ENCODE measurements around the gene FAM53A. TPM values are rescaled to one million over a fixed set of nuclear protein-coding genes. Genes with fewer than 3 reads are reported as not detected.

FAM53A gene
- total and polyA plus RNA-seq, 2 experiments from 2014 or later: 7.1 to 11.8 TPM

- DNase-seq (ENCODE audit: low read depth in 1 of 2, low spot score in 1 of 2): no peak
Measured at GRCh38 chr4:1669270-1669669, 14.8 kb downstream of the FAM53A start.

GRCh38 chr4:1668488-1668840, 15.6 kb downstream of the FAM53A start:
- Histone ChIP-seq H3K27ac (no peak overlapping the region), H3K36me3 (no peaks in the 10 kb centered on the region), H3K4me1 (ENCODE audit: low read depth) (no peaks in the 10 kb centered on the region), H3K4me3 (no peak overlapping the region), H3K9me3 (ENCODE audit: low read depth) (no peaks in the 10 kb centered on the region), H3K27me3 (no peaks in the 10 kb centered on the region)
- no peak for DNase-seq (ENCODE audit: low read depth in 1 of 2, low spot score in 1 of 2)
- no peak for TF ChIP-seq CTCF (IDR thresholded peaks at IDR 0.05; ENCODE audit: low read depth, low read length)

More at GRCh38 chr4:1669270-1669669, 14.8 kb downstream of the FAM53A start:
- Histone ChIP-seq H3K4me1 (ENCODE audit: low read depth) (no peaks in the 10 kb centered on the region), H3K9me3 (ENCODE audit: low read depth) (no peaks in the 10 kb centered on the region), H3K36me3 (no peaks in the 10 kb centered on the region), H3K27ac (no peak overlapping the region), H3K27me3 (no peaks in the 10 kb centered on the region), H3K4me3 (no peak overlapping the region)
- TF ChIP-seq CTCF (IDR thresholded peaks at IDR 0.05; ENCODE audit: low read depth, low read length): no peak

GRCh38 chr4:1667273-1667672, 16.8 kb downstream of the FAM53A start:
- no peak overlapping the region for H3K4me3 ChIP-seq
- no peaks in the 10 kb centered on the region for H3K4me1 ChIP-seq (ENCODE audit: low read depth)
- no peak for DNase-seq (ENCODE audit: low read depth in 1 of 2, low spot score in 1 of 2)
- H3K36me3 ChIP-seq: no peaks in the 10 kb centered on the region
- H3K27me3 ChIP-seq: no peaks in the 10 kb centered on the region
- no peak overlapping the region for H3K27ac ChIP-seq
- TF ChIP-seq CTCF (IDR thresholded peaks at IDR 0.05; ENCODE audit: low read depth, low read length): no peak
- no peaks in the 10 kb centered on the region for H3K9me3 ChIP-seq (ENCODE audit: low read depth)

- Histone ChIP-seq H3K36me3 (no peaks in the 10 kb centered on the region), H3K9me3 (ENCODE audit: low read depth) (no peaks in the 10 kb centered on the region), H3K27me3 (no peaks in the 10 kb centered on the region), H3K27ac (no peak overlapping the region), H3K4me1 (ENCODE audit: low read depth) (no peaks in the 10 kb centered on the region), H3K4me3 (no peak overlapping the region)
- no peak for TF ChIP-seq CTCF (IDR thresholded peaks at IDR 0.05; ENCODE audit: low read depth, low read length)
- DNase-seq (ENCODE audit: low read depth in 1 of 2, low spot score in 1 of 2): no peak
Measured at GRCh38 chr4:1666391-1666790, 17.7 kb downstream of the FAM53A start.

- no peak for TF ChIP-seq CTCF (IDR thresholded peaks at IDR 0.05; ENCODE audit: low read depth, low read length)
- no peak overlapping the region for H3K27ac ChIP-seq
- H3K27me3 ChIP-seq: no peaks in the 10 kb centered on the region
- H3K36me3 ChIP-seq: no peaks in the 10 kb centered on the region
- H3K4me1 ChIP-seq (ENCODE audit: low read depth): no peaks in the 10 kb centered on the region
- H3K9me3 ChIP-seq (ENCODE audit: low read depth): no peaks in the 10 kb centered on the region
- no peak overlapping the region for H3K4me3 ChIP-seq
- DNase-seq (ENCODE audit: low read depth in 1 of 2, low spot score in 1 of 2): no peak
Measured at GRCh38 chr4:1664141-1664540, 20.0 kb downstream of the FAM53A start.

GRCh38 chr4:1663549-1663948, 20.6 kb downstream of the FAM53A start:
- no peaks in the 10 kb centered on the region for H3K27me3 ChIP-seq

More at GRCh38 chr4:1663549-1663948, 20.6 kb downstream of the FAM53A start:
- no peak for DNase-seq (ENCODE audit: low read depth in 1 of 2, low spot score in 1 of 2)
- Histone ChIP-seq H3K9me3 (ENCODE audit: low read depth) (no peaks in the 10 kb centered on the region), H3K4me3 (no peak overlapping the region), H3K27ac (no peak overlapping the region), H3K4me1 (ENCODE audit: low read depth) (no peaks in the 10 kb centered on the region), H3K36me3 (no peaks in the 10 kb centered on the region)
- TF ChIP-seq CTCF (IDR thresholded peaks at IDR 0.05; ENCODE audit: low read depth, low read length): no peak
